ENCODE data around the gene SEC31B.

Gene SEC31B

DNA sequence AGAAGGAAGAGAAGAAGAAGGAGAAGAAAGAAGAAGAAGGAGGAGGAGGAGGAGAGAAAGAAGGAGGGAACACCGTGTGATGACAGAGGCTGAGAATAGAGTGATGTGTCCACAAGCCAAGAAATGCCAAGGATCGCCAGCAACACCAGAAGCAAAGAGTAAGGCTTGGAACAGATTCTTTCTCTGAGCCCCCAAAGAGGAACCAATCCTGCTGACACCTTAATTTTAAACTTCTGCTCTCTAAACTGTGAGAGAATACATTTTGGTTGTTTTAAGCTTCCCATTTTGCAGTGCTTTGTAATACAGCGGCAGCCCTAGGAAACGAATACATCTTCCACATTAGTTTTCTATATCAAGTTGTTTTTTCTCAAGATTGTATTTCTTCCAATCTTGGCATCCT, 70.7 kb downstream of the SEC31B start:
- no peaks in the 10 kb centered on the region for H3K36me3 ChIP-seq (ENCODE audit: control insufficient read depth in 2 of 2, insufficient read depth in 1 of 2, low read length in 2 of 2)
- H3K9me3 ChIP-seq (ENCODE audit: control insufficient read depth, insufficient read depth, low read depth, low read length): no peaks in the 10 kb centered on the region
- TF ChIP-seq ZNF423 (tag by site-specific recombination; IDR thresholded peaks at IDR 0.05) (no peak), TCF7L2 (IDR thresholded peaks at IDR 0.05; ENCODE audit: borderline replicate concordance, low read depth, low read length) (no peak), ZNF10 (tag by site-specific recombination; IDR thresholded peaks at IDR 0.05) (no peak), ZNF311 (tag by site-specific recombination; IDR thresholded peaks at IDR 0.05; ENCODE audit: borderline replicate concordance) (no peak), ZNF140 (tag by site-specific recombination; IDR thresholded peaks at IDR 0.05) (no peak), ZNF366 (tag by site-specific recombination; conservative IDR thresholded peaks at IDR 0.05) (no peak), ZNF239 (tag by site-specific recombination; IDR thresholded peaks at IDR 0.05) (no peak), ZNF626 (tag by site-specific recombination; IDR thresholded peaks at IDR 0.05) (no peak), ZSCAN4 (tag by site-specific recombination; IDR thresholded peaks at IDR 0.05) (no peak)
- TF ChIP-seq, protein P1, sequence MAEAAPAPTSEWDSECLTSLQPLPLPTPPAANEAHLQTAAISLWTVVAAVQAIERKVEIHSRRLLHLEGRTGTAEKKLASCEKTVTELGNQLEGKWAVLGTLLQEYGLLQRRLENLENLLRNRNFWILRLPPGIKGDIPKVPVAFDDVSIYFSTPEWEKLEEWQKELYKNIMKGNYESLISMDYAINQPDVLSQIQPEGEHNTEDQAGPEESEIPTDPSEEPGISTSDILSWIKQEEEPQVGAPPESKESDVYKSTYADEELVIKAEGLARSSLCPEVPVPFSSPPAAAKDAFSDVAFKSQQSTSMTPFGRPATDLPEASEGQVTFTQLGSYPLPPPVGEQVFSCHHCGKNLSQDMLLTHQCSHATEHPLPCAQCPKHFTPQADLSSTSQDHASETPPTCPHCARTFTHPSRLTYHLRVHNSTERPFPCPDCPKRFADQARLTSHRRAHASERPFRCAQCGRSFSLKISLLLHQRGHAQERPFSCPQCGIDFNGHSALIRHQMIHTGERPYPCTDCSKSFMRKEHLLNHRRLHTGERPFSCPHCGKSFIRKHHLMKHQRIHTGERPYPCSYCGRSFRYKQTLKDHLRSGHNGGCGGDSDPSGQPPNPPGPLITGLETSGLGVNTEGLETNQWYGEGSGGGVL (tag by site-specific recombination; IDR thresholded peaks at IDR 0.05): no peak
- no peaks in the 10 kb centered on the region for H3K4me1 ChIP-seq (ENCODE audit: control insufficient read depth, insufficient read depth, low read length)
- no peak overlapping the region for H3K4me3 ChIP-seq (ENCODE audit: low read depth, low read length)
- no peak overlapping the region for H3K27ac ChIP-seq (ENCODE audit: extremely low read depth, low read depth, low read length)
- POLR2A ChIA-PET: interaction anchor here (0.5 kb wide), 1 partner anchor 75 kb away, joined by 3 read pairs; no protein-coding TSS in a partner anchor
- CTCF ChIA-PET: interaction anchor here (2.2 kb wide), 1 partner anchor 33 kb away, joined by 11 read pairs; no protein-coding TSS in a partner anchor

DNA sequence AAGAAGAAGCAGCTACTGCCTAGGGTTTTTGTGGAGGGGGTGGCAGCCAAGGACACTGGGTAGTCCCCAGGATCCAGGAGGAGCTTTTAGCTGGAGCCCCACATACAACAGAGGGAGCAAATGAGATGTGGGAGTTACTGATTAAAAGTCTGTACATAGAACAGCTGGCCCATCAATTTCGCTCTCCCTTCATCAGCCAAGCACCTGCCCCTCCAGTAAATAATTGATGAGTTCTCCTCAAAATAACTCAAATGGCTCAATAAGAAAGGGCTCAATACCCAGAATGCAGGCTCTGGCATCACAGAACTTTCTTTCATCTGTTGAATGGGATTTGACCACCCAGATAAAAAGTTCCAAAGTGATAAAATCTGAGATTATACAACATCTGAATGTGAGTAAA, 72.0 kb downstream of the SEC31B start:
- no peak for TF ChIP-seq ZNF391 (tag by site-specific recombination; IDR thresholded peaks at IDR 0.05; ENCODE audit: borderline replicate concordance, low read depth)
- no peak for TF ChIP-seq KLF9 (tag by site-specific recombination; IDR thresholded peaks at IDR 0.05; ENCODE audit: low read depth)
- TF ChIP-seq, protein P2, sequence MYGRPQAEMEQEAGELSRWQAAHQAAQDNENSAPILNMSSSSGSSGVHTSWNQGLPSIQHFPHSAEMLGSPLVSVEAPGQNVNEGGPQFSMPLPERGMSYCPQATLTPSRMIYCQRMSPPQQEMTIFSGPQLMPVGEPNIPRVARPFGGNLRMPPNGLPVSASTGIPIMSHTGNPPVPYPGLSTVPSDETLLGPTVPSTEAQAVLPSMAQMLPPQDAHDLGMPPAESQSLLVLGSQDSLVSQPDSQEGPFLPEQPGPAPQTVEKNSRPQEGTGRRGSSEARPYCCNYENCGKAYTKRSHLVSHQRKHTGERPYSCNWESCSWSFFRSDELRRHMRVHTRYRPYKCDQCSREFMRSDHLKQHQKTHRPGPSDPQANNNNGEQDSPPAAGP (tag by site-specific recombination; IDR thresholded peaks at IDR 0.05): no peak
- TF ChIP-seq TSHZ1 (tag by site-specific recombination; IDR thresholded peaks at IDR 0.05; ENCODE audit: borderline replicate concordance): no peak
- no peak for TF ChIP-seq SCRT2 (tag by site-specific recombination; IDR thresholded peaks at IDR 0.05)
- no peak for TF ChIP-seq ZBTB20 (tag by site-specific recombination; IDR thresholded peaks at IDR 0.05)
- no peak for TF ChIP-seq ZNF677 (tag by site-specific recombination; IDR thresholded peaks at IDR 0.05)
- TF ChIP-seq ZNF777 (tag by site-specific recombination; IDR thresholded peaks at IDR 0.05; ENCODE audit: borderline replicate concordance): no peak
- TF ChIP-seq ZNF266 (tag by site-specific recombination; IDR thresholded peaks at IDR 0.05; ENCODE audit: low read depth): no peak
- TF ChIP-seq KLF16 (tag by site-specific recombination; IDR thresholded peaks at IDR 0.05): no peak
- TF ChIP-seq ZNF23 (tag by site-specific recombination; IDR thresholded peaks at IDR 0.05; ENCODE audit: borderline replicate concordance): no peak
- no peak for TF ChIP-seq ZXDB (tag by site-specific recombination; IDR thresholded peaks at IDR 0.05)
- no peak for TF ChIP-seq ZNF830 (tag by site-specific recombination; IDR thresholded peaks at IDR 0.05; ENCODE audit: low read depth)
- TF ChIP-seq GFI1B (tag by site-specific recombination; IDR thresholded peaks at IDR 0.05): no peak
- Histone ChIP-seq H3K9me3 (ENCODE audit: control insufficient read depth, insufficient read depth, low read depth, low read length) (no peaks in the 10 kb centered on the region), H3K36me3 (ENCODE audit: control insufficient read depth in 2 of 2, insufficient read depth in 1 of 2, low read length in 2 of 2) (no peaks in the 10 kb centered on the region), H3K27ac (ENCODE audit: extremely low read depth, low read depth, low read length) (no peak overlapping the region), H3K4me1 (ENCODE audit: control insufficient read depth, insufficient read depth, low read length) (no peaks in the 10 kb centered on the region), H3K4me3 (ENCODE audit: low read depth, low read length) (no peak overlapping the region)
- POLR2A ChIA-PET: no interaction called here
- CTCF ChIA-PET: interaction anchor here (0.6 to 0.9 kb wide), 2 partner anchors 14 to 71 kb away, joined by 3 to 4 read pairs; no protein-coding TSS in a partner anchor

Measured in HEK293 (cell line).